Endodermal cell (in vitro differentiated cells): Measurements from ENCODE around the gene CNTN1. TPM values are rescaled to one million over a fixed set of nuclear protein-coding genes. Genes with fewer than 3 reads are reported as not detected.

ENCODE experiments used
- DNase-seq: peaks from one replicate; pipeline ENCODE4 v3.0.0-alpha.2; 2017
- H3K27ac ChIP-seq: 2 replicates; pipeline ENCODE4 v1.5.1; 2013; ENCODE audit warnings: mild to moderate bottlenecking, low read depth, low read length, moderate library complexity
- H3K27me3 ChIP-seq: 2 replicates; pipeline ENCODE4 v1.6.1; 2013; ENCODE audit warnings: mild to moderate bottlenecking, low read length, moderate library complexity; ENCODE audit not compliant: insufficient read depth, control insufficient read depth, poor library complexity, severe bottlenecking
- H3K36me3 ChIP-seq: 2 replicates; pipeline ENCODE4 v1.7.0; 2013; ENCODE audit warnings: mild to moderate bottlenecking, low read length, moderate library complexity; ENCODE audit not compliant: control insufficient read depth, insufficient read depth
- H3K4me1 ChIP-seq: one replicate; pipeline ENCODE4 v1.7.0; 2013; ENCODE audit warnings: low read length; ENCODE audit not compliant: control insufficient read depth, insufficient read depth
- H3K4me3 ChIP-seq: 2 replicates; pipeline ENCODE4 v1.5.1; 2013; ENCODE audit warnings: mild to moderate bottlenecking, low read length, moderate library complexity
- H3K9ac ChIP-seq: 2 replicates; pipeline ENCODE4 v1.6.1; 2013; ENCODE audit warnings: mild to moderate bottlenecking, low read length, moderate library complexity; ENCODE audit not compliant: poor library complexity, severe bottlenecking; ENCODE audit errors: extremely low read depth
- H3K9me3 ChIP-seq: 2 replicates; pipeline ENCODE4 v1.6.1; 2013; ENCODE audit warnings: mild to moderate bottlenecking, low read length, moderate library complexity; ENCODE audit not compliant: control insufficient read depth
- H3K27ac Mint-ChIP-seq: 2 replicates; pipeline ENCODE4 v1.8.0; 2020; ENCODE audit warnings: mixed read lengths
- H3K27me3 Mint-ChIP-seq: 2 replicates; pipeline ENCODE4 v1.8.0; 2021; ENCODE audit warnings: mild to moderate bottlenecking, mixed read lengths; ENCODE audit not compliant: insufficient read depth
- H3K36me3 Mint-ChIP-seq: 2 replicates; pipeline ENCODE4 v1.8.0; 2020; ENCODE audit warnings: low read depth, mixed read lengths
- H3K4me1 Mint-ChIP-seq: 2 replicates; pipeline ENCODE4 v1.8.0; 2020; ENCODE audit warnings: mixed read lengths
- H3K4me3 Mint-ChIP-seq: 2 replicates; pipeline ENCODE4 v1.8.0; 2020; ENCODE audit warnings: mild to moderate bottlenecking, moderate library complexity, mixed read lengths
- H3K9me3 Mint-ChIP-seq: 2 replicates; pipeline ENCODE4 v1.8.0; 2020; ENCODE audit warnings: mild to moderate bottlenecking, mixed read lengths
- CTCF ChIP-seq: fragments of 200-600 bp; sonication (generic); conservative IDR thresholded peaks from 2 replicates; pipeline ENCODE4 v1.5.0; 2021; ENCODE audit warnings: antibody characterized with exemption, mild to moderate bottlenecking
- WGBS, 2 experiments: methylation state at CpG; one replicate each; pipeline versions ENCODE4 v1.1.5 to v1.1.7; 2013; ENCODE audit warnings: missing lambda C conversion rate in 2 of 2, mixed read lengths in 1 of 2; ENCODE audit not compliant: insufficient coverage in 1 of 2, insufficient read length in 1 of 2; 5-methylcytosine and 5-hydroxymethylcytosine counted together
- total RNA-seq, 2 donors: library from RNA; stranded (reverse); fragmentation: NEBNext Ultra II Directional in 1 of 2; extraction: Animal tissue kit (Norgen Biotek cat#: 25700) in 1 of 2; gene quantifications; 2 replicates in 1 of 2; 3 replicates in 1 of 2; pipeline ENCODE4 v1.2.1, GENCODE V29; 2021

CNTN1 gene
- total RNA-seq, 2 donors from 2014 or later: 8.4 to 8.6 TPM

GRCh38 chr12:40681148-40681547 lies 11.1 kb upstream of the CNTN1 start:
- H3K9me3 Mint-ChIP-seq: peaks cover 8% of the 10 kb centered on the region
- H3K4me1 Mint-ChIP-seq: no peaks in the 10 kb centered on the region
- DNase-seq: no peak
- H3K27me3 ChIP-seq: no peaks in the 10 kb centered on the region
- TF ChIP-seq CTCF: no peak
- no peak overlapping the region for H3K27ac Mint-ChIP-seq
- H3K4me1 ChIP-seq: no peaks in the 10 kb centered on the region
- H3K4me3 Mint-ChIP-seq: no peak overlapping the region
- H3K27me3 Mint-ChIP-seq: no peaks in the 10 kb centered on the region
- H3K9ac ChIP-seq: no peak overlapping the region
- H3K9me3 ChIP-seq: peaks cover 6% of the 10 kb centered on the region
- WGBS, 2 experiments: 75% methylated on average over 2 of the region's 2 CpGs; no CpG with 5 or more reads in 1 of the 2 experiments
- H3K36me3 Mint-ChIP-seq: no peaks in the 10 kb centered on the region
- H3K27ac ChIP-seq: no peak overlapping the region
- H3K4me3 ChIP-seq: no peak overlapping the region
- H3K36me3 ChIP-seq: no peaks in the 10 kb centered on the region

- DNase-seq: no peak
- Mint-ChIP-seq H3K27me3 (no peaks in the 10 kb centered on the region), H3K9me3 (no peaks in the 10 kb centered on the region), H3K4me3 (no peak overlapping the region), H3K27ac (no peak overlapping the region), H3K36me3 (no peaks in the 10 kb centered on the region), H3K4me1 (no peaks in the 10 kb centered on the region)
- no peaks in the 10 kb centered on the region for H3K4me1 ChIP-seq
- H3K27me3 ChIP-seq: no peaks in the 10 kb centered on the region
- 91 to 100% methylated on average over 2 to 4 of the region's 4 CpGs for WGBS, 2 experiments
- H3K4me3 ChIP-seq: no peak overlapping the region
- H3K9me3 ChIP-seq: no peaks in the 10 kb centered on the region
- TF ChIP-seq CTCF: no peak
- H3K9ac ChIP-seq: no peak overlapping the region
- no peak overlapping the region for H3K27ac ChIP-seq
- no peaks in the 10 kb centered on the region for H3K36me3 ChIP-seq
Measured at GRCh38 chr12:40684986-40685385, 7.3 kb upstream of the CNTN1 start.

- Histone ChIP-seq H3K36me3 (no peaks in the 10 kb centered on the region), H3K9me3 (no peaks in the 10 kb centered on the region), H3K27ac (no peak overlapping the region), H3K4me3 (no peak overlapping the region), H3K4me1 (no peaks in the 10 kb centered on the region), H3K9ac (no peak overlapping the region), H3K27me3 (peaks cover 17% of the 10 kb centered on the region)
- WGBS, 2 experiments: 90 to 92% methylated on average over 4 to 8 of the region's 8 CpGs
- no peak for TF ChIP-seq CTCF
- peaks cover 17% of the 10 kb centered on the region for H3K27me3 Mint-ChIP-seq
- no peak overlapping the region for H3K27ac Mint-ChIP-seq
- no peak for DNase-seq
- no peaks in the 10 kb centered on the region for H3K36me3 Mint-ChIP-seq
- H3K4me1 Mint-ChIP-seq: peaks cover 4% of the 10 kb centered on the region
- no peaks in the 10 kb centered on the region for H3K9me3 Mint-ChIP-seq
- H3K4me3 Mint-ChIP-seq: no peak overlapping the region
Measured at GRCh38 chr12:40688085-40688725, 4.0 kb upstream of the CNTN1 start.
